ENCODE data around the gene PGA4. TPM values are rescaled to one million over a fixed set of nuclear protein-coding genes. Genes with fewer than 3 reads are reported as not detected.

PGA4 gene
- polyA plus RNA-seq, 1 of the 3 experiments (the other 2 are of a cell fraction): not detected

DNA sequence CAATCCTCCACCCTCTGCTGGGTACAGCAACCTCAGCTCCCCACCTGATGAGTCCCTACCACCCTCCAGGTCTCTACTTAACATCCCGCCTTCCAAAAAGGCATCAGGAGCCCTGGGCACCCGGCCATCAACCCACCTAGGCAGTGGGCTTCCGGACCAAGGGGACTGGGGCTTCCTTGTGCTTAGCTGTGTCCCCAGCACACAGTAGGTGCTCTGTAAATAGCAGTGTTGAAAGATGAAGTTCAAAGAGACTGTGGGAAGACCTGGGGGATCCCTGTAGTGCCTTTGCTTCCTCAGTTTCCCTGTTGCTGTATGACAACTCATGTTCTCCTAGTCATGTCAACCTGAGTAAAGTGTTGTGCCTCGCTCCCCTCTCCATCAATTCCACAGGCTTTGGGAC lies 51.9 kb downstream of the PGA4 start:
- whole genome bisulfite sequencing (ENCODE audit: low lambda C conversion rate): 100% methylated on average over 1 of the region's 4 CpGs
- POLR2A ChIA-PET: no interaction called here

DNA sequence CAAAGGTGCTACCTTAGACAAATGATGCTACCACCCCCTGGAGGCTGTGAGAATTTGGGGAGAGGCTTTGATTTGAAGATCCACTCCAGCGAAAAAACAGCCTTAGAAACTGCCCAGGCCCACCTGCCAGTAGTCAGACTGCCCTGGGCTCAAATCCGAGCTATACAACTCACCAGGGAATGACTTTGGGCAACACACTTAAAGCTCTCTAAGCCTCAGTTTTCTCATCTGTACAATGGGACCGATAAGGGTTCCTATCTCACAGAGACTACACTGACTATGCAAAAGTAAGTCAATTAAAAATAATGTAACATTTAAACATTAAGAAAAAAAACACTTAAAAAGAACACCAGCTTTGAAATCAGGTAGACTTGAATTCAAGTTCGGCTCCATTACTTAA lies 53.0 kb downstream of the PGA4 start:
- H3K9me2 ChIP-seq: no peaks in the 10 kb centered on the region
- H3K9ac ChIP-seq: no peak overlapping the region
- H3K27me3 ChIP-seq (ENCODE audit: insufficient read depth): no peaks in the 10 kb centered on the region
- 77% methylated on average over 4 of the region's 4 CpGs for WGBS (ENCODE audit: low lambda C conversion rate)
- no peak overlapping the region for H2AFZ ChIP-seq (ENCODE audit: low read depth)
- H3K36me3 ChIP-seq (replicated peaks in 1 of 2; ENCODE audit: control insufficient read depth in 1 of 2, insufficient read depth in 2 of 2, low read length in 1 of 2): no peaks in the 10 kb centered on the region
- H3K4me3 ChIP-seq (ENCODE audit: low read depth in 2 of 2, low read length in 1 of 2): no peak overlapping the region
- no peaks in the 10 kb centered on the region for H3F3A ChIP-seq (replicated peaks; ENCODE audit: insufficient read depth)
- no peak overlapping the region for H3K4me2 ChIP-seq
- no peak overlapping the region for H3K27ac ChIP-seq (ENCODE audit: low read depth in 2 of 2, low read length in 1 of 2)
- POLR2A ChIA-PET: no interaction called here
- H3K4me1 ChIP-seq (ENCODE audit: control insufficient read depth in 1 of 2, insufficient read depth in 2 of 2, low read depth in 1 of 2, low read length in 1 of 2): no peaks in the 10 kb centered on the region
- H4K20me1 ChIP-seq (ENCODE audit: insufficient read depth): no peaks in the 10 kb centered on the region
- CTCF ChIA-PET: interaction anchor here (0.7 to 0.9 kb wide), 2 partner anchors 20 to 99 kb away, joined by 3 to 4 read pairs; no protein-coding TSS in a partner anchor
- H3K79me2 ChIP-seq (ENCODE audit: insufficient read depth): no peaks in the 10 kb centered on the region
- TF ChIP-seq, protein P1, sequence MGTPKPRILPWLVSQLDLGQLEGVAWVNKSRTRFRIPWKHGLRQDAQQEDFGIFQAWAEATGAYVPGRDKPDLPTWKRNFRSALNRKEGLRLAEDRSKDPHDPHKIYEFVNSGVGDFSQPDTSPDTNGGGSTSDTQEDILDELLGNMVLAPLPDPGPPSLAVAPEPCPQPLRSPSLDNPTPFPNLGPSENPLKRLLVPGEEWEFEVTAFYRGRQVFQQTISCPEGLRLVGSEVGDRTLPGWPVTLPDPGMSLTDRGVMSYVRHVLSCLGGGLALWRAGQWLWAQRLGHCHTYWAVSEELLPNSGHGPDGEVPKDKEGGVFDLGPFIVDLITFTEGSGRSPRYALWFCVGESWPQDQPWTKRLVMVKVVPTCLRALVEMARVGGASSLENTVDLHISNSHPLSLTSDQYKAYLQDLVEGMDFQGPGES (IDR thresholded peaks at IDR 0.05; ENCODE audit: low read depth, low read length): no peak
- no peaks in the 10 kb centered on the region for H3K9me3 ChIP-seq
- no peak for DNase-seq

More for the DNA sequence above, 51.9 kb downstream of the PGA4 start:
- CTCF ChIA-PET: interaction anchor here (1.3 kb wide), 1 partner anchor 16 kb away, joined by 3 read pairs; no protein-coding TSS in a partner anchor
- no peaks in the 10 kb centered on the region for H3K4me1 ChIP-seq (ENCODE audit: control insufficient read depth in 1 of 2, insufficient read depth in 2 of 2, low read depth in 1 of 2, low read length in 1 of 2)
- H3K9me2 ChIP-seq: no peaks in the 10 kb centered on the region
- no peak for TF ChIP-seq TCF12 (IDR thresholded peaks at IDR 0.05)
- TF ChIP-seq GABPA (IDR thresholded peaks at IDR 0.05; ENCODE audit: low read depth): no peak
- no peak for TF ChIP-seq EZH2phosphoT487 (IDR thresholded peaks at IDR 0.05; ENCODE audit: borderline replicate concordance, low read depth)
- TF ChIP-seq TEAD4 (IDR thresholded peaks at IDR 0.05; ENCODE audit: borderline replicate concordance, insufficient read depth): no peak
- TF ChIP-seq POLR2AphosphoS5 (IDR thresholded peaks at IDR 0.05; ENCODE audit: low read depth, low read length): no peak
- no peak for TF ChIP-seq CHD2 (IDR thresholded peaks at IDR 0.05; ENCODE audit: low read length, partially characterized antibody)
- TF ChIP-seq, protein P2, sequence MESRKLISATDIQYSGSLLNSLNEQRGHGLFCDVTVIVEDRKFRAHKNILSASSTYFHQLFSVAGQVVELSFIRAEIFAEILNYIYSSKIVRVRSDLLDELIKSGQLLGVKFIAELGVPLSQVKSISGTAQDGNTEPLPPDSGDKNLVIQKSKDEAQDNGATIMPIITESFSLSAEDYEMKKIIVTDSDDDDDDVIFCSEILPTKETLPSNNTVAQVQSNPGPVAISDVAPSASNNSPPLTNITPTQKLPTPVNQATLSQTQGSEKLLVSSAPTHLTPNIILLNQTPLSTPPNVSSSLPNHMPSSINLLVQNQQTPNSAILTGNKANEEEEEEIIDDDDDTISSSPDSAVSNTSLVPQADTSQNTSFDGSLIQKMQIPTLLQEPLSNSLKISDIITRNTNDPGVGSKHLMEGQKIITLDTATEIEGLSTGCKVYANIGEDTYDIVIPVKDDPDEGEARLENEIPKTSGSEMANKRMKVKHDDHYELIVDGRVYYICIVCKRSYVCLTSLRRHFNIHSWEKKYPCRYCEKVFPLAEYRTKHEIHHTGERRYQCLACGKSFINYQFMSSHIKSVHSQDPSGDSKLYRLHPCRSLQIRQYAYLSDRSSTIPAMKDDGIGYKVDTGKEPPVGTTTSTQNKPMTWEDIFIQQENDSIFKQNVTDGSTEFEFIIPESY (IDR thresholded peaks at IDR 0.05; ENCODE audit: borderline replicate concordance, low read depth): no peak
- TF ChIP-seq, protein P3, sequence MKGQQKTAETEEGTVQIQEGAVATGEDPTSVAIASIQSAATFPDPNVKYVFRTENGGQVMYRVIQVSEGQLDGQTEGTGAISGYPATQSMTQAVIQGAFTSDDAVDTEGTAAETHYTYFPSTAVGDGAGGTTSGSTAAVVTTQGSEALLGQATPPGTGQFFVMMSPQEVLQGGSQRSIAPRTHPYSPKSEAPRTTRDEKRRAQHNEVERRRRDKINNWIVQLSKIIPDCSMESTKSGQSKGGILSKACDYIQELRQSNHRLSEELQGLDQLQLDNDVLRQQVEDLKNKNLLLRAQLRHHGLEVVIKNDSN (IDR thresholded peaks at IDR 0.05; ENCODE audit: borderline replicate concordance, low read depth): no peak
- TF ChIP-seq TAF1 (IDR thresholded peaks at IDR 0.05; ENCODE audit: borderline replicate concordance, low read depth, low read length): no peak
- H3F3A ChIP-seq (replicated peaks; ENCODE audit: insufficient read depth): no peaks in the 10 kb centered on the region
- H2AFZ ChIP-seq (ENCODE audit: low read depth): no peak overlapping the region
- DNase-seq: no peak
- no peaks in the 10 kb centered on the region for H3K36me3 ChIP-seq (replicated peaks in 1 of 2; ENCODE audit: control insufficient read depth in 1 of 2, insufficient read depth in 2 of 2, low read length in 1 of 2)
- H3K27me3 ChIP-seq (ENCODE audit: insufficient read depth): no peaks in the 10 kb centered on the region
- H3K4me3 ChIP-seq (ENCODE audit: low read depth in 2 of 2, low read length in 1 of 2): no peak overlapping the region
- H3K4me2 ChIP-seq: no peak overlapping the region
- H3K9ac ChIP-seq: no peak overlapping the region
- H4K20me1 ChIP-seq (ENCODE audit: insufficient read depth): no peaks in the 10 kb centered on the region
- H3K79me2 ChIP-seq (ENCODE audit: insufficient read depth): no peaks in the 10 kb centered on the region
- H3K27ac ChIP-seq (ENCODE audit: low read depth in 2 of 2, low read length in 1 of 2): no peak overlapping the region
- no peaks in the 10 kb centered on the region for H3K9me3 ChIP-seq
